B cell (primary cell): ENCODE measurements around the gene ZCCHC24. TPM values are rescaled to one million over a fixed set of nuclear protein-coding genes. Genes with fewer than 3 reads are reported as not detected.

Source experiments
- ATAC-seq: fragments of 200-7000 bp; cut with Tn5 transposase; one replicate; pipeline ENCODE4 v1.10.0; 2021; ENCODE audit warnings: low read depth, mild to moderate bottlenecking, moderate number of reproducible peaks, moderate library complexity
- CTCF ChIA-PET: fragments of 350-600 bp; sonication (Branson Sonifier 250); formaldehyde crosslinking; loops from one replicate; lab custom pipeline; 2021; ENCODE audit warnings: antibody characterized with exemption, inconsistent platforms; lab: Charles Lee
- POLR2A ChIA-PET: fragments of 350-600 bp; sonication (Branson Sonifier 250); formaldehyde crosslinking; loops from one replicate; lab custom pipeline; 2021; ENCODE audit warnings: antibody characterized with exemption; lab: Charles Lee
- DNase-seq: peaks from one replicate; pipeline ENCODE4 v3.0.0; 2013
- H2AFZ ChIP-seq: 2 replicates; pipeline ENCODE4 v1.6.1; 2012; ENCODE audit warnings: mild to moderate bottlenecking, low read depth, low read length; ENCODE audit not compliant: insufficient read depth, poor library complexity, severe bottlenecking
- H3K27ac ChIP-seq, 2 donors: 1 replicate in 1 of 2; 2 replicates in 1 of 2; pipeline ENCODE4 v1.5.1; 2012 to 2013; ENCODE audit warnings: low read length in 2 of 2, mild to moderate bottlenecking in 2 of 2, moderate library complexity in 1 of 2
- H3K27me3 ChIP-seq, 4 experiments: fragments of 200-600 bp in 1 of 4; sonication (generic) in 1 of 4; replicated peaks in 1 of 4; 1 replicate in 2 of 4; 2 replicates in 2 of 4; pipeline versions ENCODE4 v1.6.1 to v1.7.0; 2013 to 2016; ENCODE audit warnings: low read length in 3 of 4, mild to moderate bottlenecking in 2 of 4, mixed read lengths in 1 of 4, moderate library complexity in 1 of 4; ENCODE audit not compliant: insufficient read depth in 4 of 4, control insufficient read depth in 3 of 4; ENCODE audit errors: control extremely low read depth in 1 of 4
- H3K36me3 ChIP-seq, 2 experiments: replicated peaks in 1 of 2; 1 replicate in 1 of 2; 2 replicates in 1 of 2; pipeline versions ENCODE4 v1.6.1 to v1.7.1; 2013; ENCODE audit warnings: low read length in 1 of 2; ENCODE audit not compliant: insufficient read depth in 2 of 2, control insufficient read depth in 1 of 2; ENCODE audit errors: control extremely low read depth in 1 of 2, extremely low read depth in 1 of 2
- H3K4me1 ChIP-seq, 2 donors: fragments of 200-600 bp in 1 of 2; sonication (generic) in 1 of 2; 1 replicate in 1 of 2; 2 replicates in 1 of 2; pipeline versions ENCODE4 v1.5.1 to v1.6.1; 2013 to 2017; ENCODE audit warnings: low read length in 2 of 2; ENCODE audit not compliant: control insufficient read depth in 2 of 2, insufficient read depth in 2 of 2
- H3K4me2 ChIP-seq: replicated peaks from 2 replicates; pipeline ENCODE3; 2012; ENCODE audit warnings: mild to moderate bottlenecking, low read depth, low read length; ENCODE audit not compliant: poor library complexity, severe bottlenecking
- H3K4me3 ChIP-seq, 5 experiments: fragments of 200-600 bp in 1 of 5; sonication (generic) in 1 of 5; 1 replicate in 3 of 5; 2 replicates in 2 of 5; pipeline versions ENCODE4 v1.5.1 to v1.7.0; 2011 to 2016; ENCODE audit warnings: low read length in 4 of 5, mild to moderate bottlenecking in 4 of 5, low read depth in 2 of 5, control low read depth in 1 of 5, moderate library complexity in 1 of 5; ENCODE audit not compliant: insufficient read depth in 1 of 5; ENCODE audit errors: control extremely low read depth in 1 of 5, extremely low read depth in 1 of 5
- H3K79me2 ChIP-seq: fragments of 200-600 bp; sonication (generic); one replicate; pipeline ENCODE4 v1.6.0; 2016; ENCODE audit warnings: low read length; ENCODE audit not compliant: control insufficient read depth, insufficient read depth
- H3K9ac ChIP-seq: fragments of 200-600 bp; sonication (generic); 2 replicates; pipeline ENCODE4 v1.6.1; 2017; ENCODE audit warnings: mild to moderate bottlenecking, low read length, moderate library complexity
- H3K9me3 ChIP-seq, 3 donors: one replicate each; pipeline versions ENCODE4 v1.6.1 to v1.7.1; 2013; ENCODE audit warnings: low read length in 2 of 3; ENCODE audit not compliant: control insufficient read depth in 2 of 3, insufficient read depth in 1 of 3; ENCODE audit errors: control extremely low read depth in 1 of 3
- H4K20me1 ChIP-seq: 2 replicates; pipeline ENCODE4 v1.6.0; 2012; ENCODE audit warnings: mild to moderate bottlenecking, low read length; ENCODE audit not compliant: insufficient read depth, control insufficient read depth, poor library complexity, severe bottlenecking
- H3K27ac Mint-ChIP-seq: one replicate; pipeline ENCODE4 v1.8.0; 2021; ENCODE audit warnings: mixed read lengths
- H3K27me3 Mint-ChIP-seq: one replicate; pipeline ENCODE4 v1.8.0; 2021; ENCODE audit warnings: mixed read lengths
- H3K4me1 Mint-ChIP-seq: one replicate; pipeline ENCODE4 v1.8.0; 2021; ENCODE audit warnings: mixed read lengths
- H3K4me3 Mint-ChIP-seq: one replicate; pipeline ENCODE4 v1.8.0; 2021; ENCODE audit warnings: mixed read lengths
- H3K9me3 Mint-ChIP-seq: one replicate; pipeline ENCODE4 v1.8.0; 2022; ENCODE audit warnings: mixed read lengths; ENCODE audit not compliant: insufficient read depth
- CTCF ChIP-seq: fragments of 200-600 bp; IDR thresholded peaks from one replicate; pipeline ENCODE4 v1.8.0; 2022; ENCODE audit warnings: antibody characterized with exemption, mild to moderate bottlenecking
- EZH2 ChIP-seq: IDR thresholded peaks from 2 replicates; pipeline ENCODE4 v1.6.1; 2012; ENCODE audit warnings: borderline replicate concordance, low read depth, mild to moderate bottlenecking, moderate library complexity, low read length; ENCODE audit not compliant: insufficient read depth, poor library complexity, severe bottlenecking
- WGBS: methylation state at CpG from one replicate; pipeline ENCODE4 v1.1.5; 2013; ENCODE audit warnings: missing lambda C conversion rate; ENCODE audit not compliant: insufficient coverage; 5-methylcytosine and 5-hydroxymethylcytosine counted together
- intact Hi-C: fragments of 100-400 bp; cut with micrococcal nuclease; formaldehyde crosslinking; loops from one replicate; pipeline ENCODE4 v1.10.0; 2022
- polyA plus RNA-seq: library from polyadenylated mRNA; depleted of rRNA; stranded (reverse); fragments of >200 nt; gene quantifications from 2 replicates; pipeline ENCODE4 v1.2.3, GENCODE V29; 2012
- total RNA-seq, 2 donors: library from RNA; stranded (reverse); fragments of 120-200 nt in 1 of 2; gene quantifications; 1 replicate in 1 of 2; 2 replicates in 1 of 2; pipeline versions ENCODE4 v1.2.3 to v1.2.4, GENCODE V29; 2013 to 2022

The ZCCHC24 gene
- total and polyA plus RNA-seq, 2 donors (not counting 1 experiment from before 2014, with no cell fraction given): 0.34 to 2.3 TPM

GRCh38 chr10:79407423-79407796 lies 38.0 kb downstream of the ZCCHC24 start:
- no peak overlapping the region for H3K27ac ChIP-seq
- H3K4me2 ChIP-seq: no peak overlapping the region
- WGBS: 95% methylated on average over 9 of the region's 9 CpGs
- H3K4me1 ChIP-seq: no peaks in the 10 kb centered on the region
- Mint-ChIP-seq H3K4me1 (no peaks in the 10 kb centered on the region), H3K27me3 (no peaks in the 10 kb centered on the region), H3K9me3 (no peaks in the 10 kb centered on the region), H3K4me3 (no peak overlapping the region), H3K27ac (no peak overlapping the region)
- H3K9me3 ChIP-seq: no peaks in the 10 kb centered on the region
- DNase-seq: no peak
- ChIA-PET CTCF (no interaction called here), POLR2A (no interaction called here)
- H3K4me3 ChIP-seq: no peak overlapping the region
- no peaks in the 10 kb centered on the region for H3K36me3 ChIP-seq
- H3K27me3 ChIP-seq: peaks cover 0 to 4% (median 0%) of the 10 kb centered on the region in 4 experiments
- intact Hi-C loops: no loop called here
- no peaks in the 10 kb centered on the region for H4K20me1 ChIP-seq
- no peak overlapping the region for H2AFZ ChIP-seq
- H3K79me2 ChIP-seq: no peaks in the 10 kb centered on the region
- TF ChIP-seq CTCF: no peak
- TF ChIP-seq EZH2: no peak
- H3K9ac ChIP-seq: no peak overlapping the region
- ATAC-seq: no peak

GRCh38 chr10:79406683-79407422 lies 38.6 kb downstream of the ZCCHC24 start:
- POLR2A ChIA-PET: no interaction called here
- no peak overlapping the region for H3K9ac ChIP-seq
- no peaks in the 10 kb centered on the region for H3K9me3 Mint-ChIP-seq
- H3K27ac ChIP-seq: no peak overlapping the region
- H3K27me3 Mint-ChIP-seq: no peaks in the 10 kb centered on the region
- no peaks in the 10 kb centered on the region for H3K4me1 ChIP-seq
- no peak overlapping the region for H3K4me3 Mint-ChIP-seq
- intact Hi-C loops: no loop called here
- no peak for ATAC-seq
- CTCF ChIA-PET: no interaction called here
- H3K27ac Mint-ChIP-seq: no peak overlapping the region
- H4K20me1 ChIP-seq: no peaks in the 10 kb centered on the region
- no peaks in the 10 kb centered on the region for H3K4me1 Mint-ChIP-seq
- H3K36me3 ChIP-seq: no peaks in the 10 kb centered on the region
- no peak overlapping the region for H2AFZ ChIP-seq
- H3K79me2 ChIP-seq: no peaks in the 10 kb centered on the region
- H3K4me2 ChIP-seq: no peak overlapping the region
- TF ChIP-seq EZH2 (no peak), CTCF (no peak)
- WGBS: 51% methylated on average over 11 of the region's 13 CpGs
- no peak overlapping the region for H3K4me3 ChIP-seq
- DNase-seq: no peak
- peaks cover 0 to 4% (median 0%) of the 10 kb centered on the region in 4 experiments for H3K27me3 ChIP-seq
- no peaks in the 10 kb centered on the region for H3K9me3 ChIP-seq
